ENCODE data around the gene DLK1.

DLK1 gene

GRCh38 chr14:100775351-100775830, 48.7 kb downstream of the DLK1 start:
- H3K9me3 ChIP-seq (ENCODE audit: low read depth, low read length): no peaks in the 10 kb centered on the region
- no peak overlapping the region for H3K4me3 ChIP-seq
- TF ChIP-seq POLR2AphosphoS5 (IDR thresholded peaks at IDR 0.05; ENCODE audit: borderline replicate concordance, low read depth, low read length) (no peak), EZH2 (IDR thresholded peaks at IDR 0.05) (no peak), FOXP2 (optimal IDR thresholded peaks at IDR 0.05; ENCODE audit: control extremely low read depth, extremely low read length, insufficient read depth) (no peak)
- H3K9ac ChIP-seq (ENCODE audit: insufficient read length): no peak overlapping the region
- no peaks in the 10 kb centered on the region for H3K36me3 ChIP-seq (ENCODE audit: insufficient read depth, low read length)
- DNase-seq (ENCODE audit: low read depth, low spot score): no peak
- H3K27ac ChIP-seq: no peak overlapping the region

- H3K9me3 ChIP-seq (ENCODE audit: low read depth, low read length): no peaks in the 10 kb centered on the region
- TF ChIP-seq EZH2 (IDR thresholded peaks at IDR 0.05) (no peak), POLR2AphosphoS5 (IDR thresholded peaks at IDR 0.05; ENCODE audit: borderline replicate concordance, low read depth, low read length) (no peak), FOXP2 (optimal IDR thresholded peaks at IDR 0.05; ENCODE audit: control extremely low read depth, extremely low read length, insufficient read depth) (no peak)
- H3K9ac ChIP-seq (ENCODE audit: insufficient read length): no peak overlapping the region
- no peak overlapping the region for H3K4me3 ChIP-seq
- no peak for DNase-seq (ENCODE audit: low read depth, low spot score)
- no peak overlapping the region for H3K27ac ChIP-seq
- no peaks in the 10 kb centered on the region for H3K36me3 ChIP-seq (ENCODE audit: insufficient read depth, low read length)
Observed at GRCh38 chr14:100775831-100776591, 49.3 kb downstream of the DLK1 start.

- no peak for TF ChIP-seq POLR2AphosphoS5 (IDR thresholded peaks at IDR 0.05; ENCODE audit: borderline replicate concordance, low read depth, low read length)
- no peak for TF ChIP-seq EZH2 (IDR thresholded peaks at IDR 0.05)
- TF ChIP-seq FOXP2 (optimal IDR thresholded peaks at IDR 0.05; ENCODE audit: control extremely low read depth, extremely low read length, insufficient read depth): no peak
- no peaks in the 10 kb centered on the region for H3K9me3 ChIP-seq (ENCODE audit: low read depth, low read length)
- no peak overlapping the region for H3K4me3 ChIP-seq
- H3K36me3 ChIP-seq (ENCODE audit: insufficient read depth, low read length): no peaks in the 10 kb centered on the region
- no peak for DNase-seq (ENCODE audit: low read depth, low spot score)
- no peak overlapping the region for H3K9ac ChIP-seq (ENCODE audit: insufficient read length)
- no peak overlapping the region for H3K27ac ChIP-seq
Observed at GRCh38 chr14:100776681-100777365, 50.1 kb downstream of the DLK1 start.

GRCh38 chr14:100777366-100777817, 50.7 kb downstream of the DLK1 start:
- Histone ChIP-seq H3K9me3 (ENCODE audit: low read depth, low read length) (no peaks in the 10 kb centered on the region), H3K36me3 (ENCODE audit: insufficient read depth, low read length) (no peaks in the 10 kb centered on the region), H3K27ac (no peak overlapping the region), H3K9ac (ENCODE audit: insufficient read length) (no peak overlapping the region), H3K4me3 (no peak overlapping the region)
- DNase-seq (ENCODE audit: low read depth, low spot score): no peak
- TF ChIP-seq POLR2AphosphoS5 (IDR thresholded peaks at IDR 0.05; ENCODE audit: borderline replicate concordance, low read depth, low read length) (no peak), EZH2 (IDR thresholded peaks at IDR 0.05) (no peak), FOXP2 (optimal IDR thresholded peaks at IDR 0.05; ENCODE audit: control extremely low read depth, extremely low read length, insufficient read depth) (no peak)

GRCh38 chr14:100777818-100778525, 51.3 kb downstream of the DLK1 start:
- H3K4me3 ChIP-seq: no peak overlapping the region
- no peaks in the 10 kb centered on the region for H3K9me3 ChIP-seq (ENCODE audit: low read depth, low read length)
- TF ChIP-seq EZH2 (IDR thresholded peaks at IDR 0.05): no peak
- no peak for TF ChIP-seq FOXP2 (optimal IDR thresholded peaks at IDR 0.05; ENCODE audit: control extremely low read depth, extremely low read length, insufficient read depth)
- no peak for TF ChIP-seq POLR2AphosphoS5 (IDR thresholded peaks at IDR 0.05; ENCODE audit: borderline replicate concordance, low read depth, low read length)
- no peak overlapping the region for H3K9ac ChIP-seq (ENCODE audit: insufficient read length)
- DNase-seq (ENCODE audit: low read depth, low spot score): no peak
- H3K27ac ChIP-seq: no peak overlapping the region
- no peaks in the 10 kb centered on the region for H3K36me3 ChIP-seq (ENCODE audit: insufficient read depth, low read length)

GRCh38 chr14:100778526-100778882, 51.8 kb downstream of the DLK1 start:
- Histone ChIP-seq H3K9ac (ENCODE audit: insufficient read length) (no peak overlapping the region), H3K9me3 (ENCODE audit: low read depth, low read length) (no peaks in the 10 kb centered on the region)
- no peak for DNase-seq (ENCODE audit: low read depth, low spot score)

GRCh38 chr14:100778951-100779690, 52.4 kb downstream of the DLK1 start:
- H3K27ac ChIP-seq: no peak overlapping the region
- no peak for TF ChIP-seq EZH2 (IDR thresholded peaks at IDR 0.05)
- no peak for TF ChIP-seq POLR2AphosphoS5 (IDR thresholded peaks at IDR 0.05; ENCODE audit: borderline replicate concordance, low read depth, low read length)
- TF ChIP-seq FOXP2 (optimal IDR thresholded peaks at IDR 0.05; ENCODE audit: control extremely low read depth, extremely low read length, insufficient read depth): no peak
- no peaks in the 10 kb centered on the region for H3K36me3 ChIP-seq (ENCODE audit: insufficient read depth, low read length)
- H3K4me3 ChIP-seq: no peak overlapping the region
- H3K9me3 ChIP-seq (ENCODE audit: low read depth, low read length): no peaks in the 10 kb centered on the region
- no peak overlapping the region for H3K9ac ChIP-seq (ENCODE audit: insufficient read length)
- no peak for DNase-seq (ENCODE audit: low read depth, low spot score)

More at GRCh38 chr14:100778526-100778882, 51.8 kb downstream of the DLK1 start:
- no peak overlapping the region for H3K4me3 ChIP-seq
- H3K36me3 ChIP-seq (ENCODE audit: insufficient read depth, low read length): no peaks in the 10 kb centered on the region
- TF ChIP-seq POLR2AphosphoS5 (IDR thresholded peaks at IDR 0.05; ENCODE audit: borderline replicate concordance, low read depth, low read length) (no peak), EZH2 (IDR thresholded peaks at IDR 0.05) (no peak), FOXP2 (optimal IDR thresholded peaks at IDR 0.05; ENCODE audit: control extremely low read depth, extremely low read length, insufficient read depth) (no peak)
- no peak overlapping the region for H3K27ac ChIP-seq

All from SK-N-MC (cell line).